NCI-H2029 treated with DMSO at 0.1 percent for 48 hours (cell line): ENCODE results near the gene SIRT4.
"Not testable (repeated sequence)": the region's sequence is repeated elsewhere in the genome, so short reads cannot be mapped to it uniquely, and the experiment has no call there.

Experiments
- DNase-seq: peaks from one replicate; lab custom pipeline; 2025; lab: John Stamatoyannopoulos, UW

SIRT4 gene

DNA sequence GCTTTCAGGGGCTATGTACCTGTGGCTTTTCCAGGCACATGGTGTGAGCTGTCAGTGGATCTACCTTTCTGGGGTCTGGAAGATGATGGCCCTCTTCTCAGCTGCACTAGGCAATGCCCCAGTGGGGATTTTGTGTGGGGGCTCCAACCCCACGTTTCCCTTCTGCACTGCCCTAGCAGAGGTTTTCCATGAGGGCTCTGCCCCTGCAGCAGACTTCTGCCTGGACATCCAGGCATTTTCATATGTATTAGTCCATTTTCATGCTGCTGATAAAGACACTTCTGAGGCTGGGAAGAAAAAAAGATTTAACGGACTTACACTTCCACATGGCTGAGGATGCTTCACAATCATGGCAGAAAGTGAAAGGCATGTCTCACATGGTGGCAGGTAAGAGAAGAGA lies 34.3 kb downstream of the SIRT4 start:
- not testable (repeated sequence) for DNase-seq

DNA sequence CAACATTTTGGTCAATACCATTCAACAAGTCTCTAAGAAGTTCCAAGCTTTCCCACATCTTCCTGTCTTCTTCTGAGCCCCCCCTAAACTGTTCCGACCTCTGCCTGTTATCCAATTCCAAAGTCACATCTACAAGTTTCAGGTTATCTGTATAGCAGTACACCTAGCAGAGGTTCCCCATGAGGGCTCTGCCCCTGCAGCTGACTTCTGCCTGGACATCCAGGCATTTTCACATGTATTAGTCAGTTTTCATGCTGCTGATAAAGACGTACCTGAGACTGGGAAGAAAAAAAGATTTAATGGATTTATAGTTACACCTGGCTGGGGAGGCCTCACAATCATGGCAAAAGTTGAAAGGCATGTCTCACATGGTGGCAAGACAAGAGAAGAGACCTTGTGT lies 35.6 kb downstream of the SIRT4 start:
- DNase-seq: no peak

- DNase-seq: no peak
Observed at GRCh38 chr12:120339256-120339655, 37.1 kb downstream of the SIRT4 start.

GRCh38 chr12:120342175-120343038 lies 40.3 kb downstream of the SIRT4 start:
- DNase-seq: no peak

- DNase-seq: no peak
Observed at GRCh38 chr12:120343039-120343537, 41.0 kb downstream of the SIRT4 start.

- no peak for DNase-seq
Observed at GRCh38 chr12:120343692-120344091, 41.6 kb downstream of the SIRT4 start.

DNA sequence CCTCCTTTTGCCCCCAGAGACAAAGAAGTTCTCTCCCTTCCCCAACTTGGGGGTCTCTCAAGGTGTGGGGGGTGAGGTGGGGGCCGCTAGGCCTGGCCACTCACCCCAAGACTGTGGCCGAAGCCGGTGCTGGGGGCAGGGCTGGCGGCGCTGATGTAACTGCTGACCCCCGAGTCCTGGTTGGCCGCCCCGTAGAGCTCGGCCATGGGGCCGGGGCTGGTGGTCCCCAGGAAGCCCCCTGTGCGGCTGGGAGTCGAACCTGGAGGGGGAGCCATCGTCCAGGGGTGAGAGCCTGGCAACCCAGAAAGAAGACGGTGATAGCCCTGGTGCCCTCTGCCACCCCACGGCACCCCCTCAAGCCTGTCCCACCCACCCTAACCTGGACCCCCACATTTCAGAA lies 43.9 kb downstream of the SIRT4 start:
- DNase-seq: no peak

GRCh38 chr12:120346681-120347080 lies 44.6 kb downstream of the SIRT4 start:
- no peak for DNase-seq

GRCh38 chr12:120347766-120348165 lies 45.6 kb downstream of the SIRT4 start:
- no peak for DNase-seq

DNA sequence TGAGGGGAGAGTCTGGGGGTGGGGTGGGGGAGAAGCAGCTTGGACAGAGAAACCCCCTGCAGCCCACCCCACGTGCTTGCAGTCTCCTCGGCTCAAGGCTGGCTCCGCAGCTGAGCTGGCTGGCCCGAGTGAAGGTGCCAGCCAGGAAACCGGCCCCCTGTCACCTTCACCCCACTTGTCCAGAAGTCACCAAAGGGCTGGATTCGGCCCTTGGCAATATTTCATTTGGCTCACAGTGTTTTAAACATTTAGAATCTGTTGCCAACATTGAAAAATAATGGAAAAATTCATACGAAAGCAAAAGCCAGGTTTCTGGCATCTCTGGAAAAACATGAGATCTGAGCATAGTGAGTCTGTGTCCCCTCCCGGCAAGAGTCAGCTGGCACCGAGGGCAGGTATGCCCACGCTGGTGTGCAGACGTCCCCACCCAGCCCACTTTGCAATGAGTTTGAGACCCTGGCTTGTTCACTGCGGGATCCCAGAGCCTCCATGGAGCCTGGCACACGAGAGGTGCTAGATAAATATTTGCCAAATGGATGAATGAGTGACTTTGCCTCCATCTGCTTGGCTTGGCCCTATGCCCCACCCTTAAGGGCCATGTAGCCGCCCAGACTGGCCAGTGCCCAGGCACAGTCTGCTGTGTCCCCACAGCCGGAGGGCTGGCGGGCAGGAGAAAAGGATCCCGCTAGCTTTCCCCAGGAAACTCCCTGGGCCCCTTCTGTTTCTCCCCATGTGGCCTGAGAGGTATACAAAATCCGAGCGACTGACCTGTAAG lies 48.6 kb downstream of the SIRT4 start:
- peak; percentile 75 for DNase-seq

- DNase-seq: no peak
Observed at GRCh38 chr12:120352117-120352516, 50.0 kb downstream of the SIRT4 start.

DNA sequence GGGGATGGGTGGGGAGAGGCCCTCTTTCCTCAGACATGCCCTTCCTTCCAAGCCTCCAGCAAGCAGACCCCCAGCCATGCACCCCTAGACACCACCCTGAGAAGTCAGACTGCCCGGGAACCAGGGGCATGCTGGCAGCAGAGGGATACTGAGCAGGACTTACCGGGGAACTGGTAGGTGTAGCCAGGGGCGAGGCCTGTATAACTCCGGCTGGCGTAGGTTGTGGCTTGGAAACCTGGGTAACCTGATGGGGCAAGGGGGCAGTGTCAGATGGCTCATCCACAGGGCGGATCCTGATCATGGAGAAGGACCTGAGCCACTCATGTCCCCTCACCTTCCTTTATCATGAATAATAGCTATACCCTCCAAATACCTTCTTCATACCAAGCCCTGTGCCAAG lies 51.0 kb downstream of the SIRT4 start:
- no peak for DNase-seq

GRCh38 chr12:120353556-120354317 lies 51.6 kb downstream of the SIRT4 start:
- no peak for DNase-seq

GRCh38 chr12:120356567-120357030 lies 54.5 kb downstream of the SIRT4 start:
- no peak for DNase-seq

DNA sequence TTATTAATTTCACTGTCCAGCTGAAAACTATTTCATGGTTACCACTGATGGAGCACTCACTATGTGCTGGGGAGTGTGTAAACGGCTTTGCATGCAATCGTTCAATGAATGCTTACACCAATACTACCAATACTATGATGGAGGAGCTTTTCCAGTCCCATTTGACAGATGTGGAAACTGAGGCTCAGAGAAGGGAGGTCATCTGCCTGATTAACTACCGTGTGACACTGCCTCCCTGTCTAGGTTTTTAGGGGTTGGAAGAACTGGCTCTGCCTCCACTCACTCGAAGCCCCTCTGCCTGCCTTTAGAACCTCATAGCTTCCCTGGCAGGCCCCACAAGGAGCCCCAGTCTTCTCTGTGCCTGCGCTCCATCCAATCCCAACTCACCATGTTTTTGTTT lies 55.0 kb downstream of the SIRT4 start:
- no peak for DNase-seq

DNA sequence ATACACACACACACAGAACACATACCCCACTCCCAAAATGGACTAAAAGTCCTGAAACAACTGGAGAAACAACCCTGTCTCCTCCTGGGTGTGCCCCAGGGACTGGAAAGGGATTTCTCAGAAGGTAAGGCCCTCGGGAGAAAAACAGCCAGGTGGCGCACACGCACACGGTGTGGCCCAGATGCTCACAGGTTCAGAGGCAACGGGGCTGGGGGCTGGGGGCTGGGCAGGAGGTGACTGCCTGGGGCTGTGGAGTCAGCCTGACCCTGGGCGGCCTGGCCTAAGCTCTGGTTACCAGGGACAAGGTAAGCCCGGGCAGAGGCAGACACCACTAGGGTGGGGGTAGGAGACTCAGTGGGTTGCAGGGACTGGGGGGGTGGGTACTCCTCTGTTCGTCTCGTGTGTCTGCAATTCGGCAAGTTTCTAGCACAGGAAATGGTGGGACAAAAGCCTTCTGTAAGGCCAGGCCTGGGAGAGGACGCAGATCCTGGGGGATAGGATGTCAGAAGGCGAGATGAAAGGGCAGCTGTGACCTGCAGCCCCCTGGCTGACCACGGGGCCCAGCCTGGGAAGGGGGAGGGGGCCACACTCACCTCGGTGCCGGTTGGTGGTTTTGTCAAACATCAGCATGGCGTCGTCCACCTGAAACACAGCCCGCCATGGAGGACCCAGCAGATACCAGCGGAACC lies 56.4 kb downstream of the SIRT4 start:
- no peak for DNase-seq

- no peak for DNase-seq
Observed at GRCh38 chr12:120359128-120359527, 57.0 kb downstream of the SIRT4 start.

DNA sequence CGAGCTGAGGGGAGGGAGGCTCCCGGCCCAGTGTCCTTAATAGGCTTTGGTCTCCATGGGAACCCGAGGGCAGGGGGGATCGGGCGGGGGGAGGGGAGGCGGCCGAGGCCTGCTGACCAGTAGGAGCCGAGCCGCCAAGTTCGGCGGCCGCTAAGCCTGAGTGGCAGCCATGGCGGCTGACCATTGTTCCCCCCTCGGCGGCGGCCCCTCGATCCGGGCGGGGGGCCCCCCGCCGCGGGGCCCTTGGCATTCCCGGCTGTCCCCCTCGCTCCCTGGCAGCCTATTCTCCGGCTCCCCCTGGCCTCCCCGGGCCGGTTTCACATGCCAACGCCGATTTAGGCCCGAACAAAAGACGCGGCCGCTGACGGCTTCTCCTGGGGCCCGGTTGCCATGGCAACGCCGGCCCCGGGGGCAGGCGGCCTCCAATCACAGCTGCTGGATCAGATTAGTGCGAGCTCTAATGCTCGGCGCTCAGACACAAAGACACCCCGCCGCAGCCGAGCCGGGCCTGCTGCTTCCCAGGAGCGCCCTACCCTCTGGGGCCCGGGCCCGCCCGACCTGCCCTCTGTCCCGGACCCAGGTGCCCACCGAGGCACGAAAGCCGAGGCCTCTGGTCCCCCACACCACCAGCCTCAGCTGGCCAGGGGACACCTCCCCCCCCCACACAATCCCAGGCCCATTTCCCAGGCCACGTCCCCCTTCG lies 59.5 kb downstream of the SIRT4 start:
- no peak for DNase-seq
